A549 (cell line): Measurements from ENCODE around the gene TXN.

Experiments used
- BCL3 ChIP-seq: fragments of >200 bp; sonication (Bioruptor Twin); formaldehyde crosslinking; IDR thresholded peaks from 3 replicates; pipeline ENCODE4 v1.6.1; 2016
- CBX2 ChIP-seq: fragments of 200-600 bp; sonication (generic); IDR thresholded peaks from 2 replicates; pipeline ENCODE4 v1.6.1; 2016; ENCODE audit warnings: low read depth, mild to moderate bottlenecking, borderline replicate concordance
- EP300 ChIP-seq, 2 experiments: fragments of >200 bp; sonication (Bioruptor Twin); formaldehyde crosslinking; IDR thresholded peaks; 2 replicates in 1 of 2; 3 replicates in 1 of 2; pipeline ENCODE4 v1.6.1; 2016 to 2017
- MAZ ChIP-seq: fragments of 150-350 bp; IDR thresholded peaks from 2 replicates; pipeline ENCODE4 v1.6.1; 2014; ENCODE audit warnings: antibody characterized with exemption, low read depth, low read length, borderline replicate concordance
- NFE2L2 ChIP-seq: fragments of 150-350 bp; conservative IDR thresholded peaks from 2 replicates; pipeline ENCODE4 v1.6.1; 2014; ENCODE audit warnings: low read length
- SREBF2 ChIP-seq: fragments of 450-650 bp; IDR thresholded peaks from 2 replicates; pipeline ENCODE4 v1.6.1; 2014; ENCODE audit warnings: mild to moderate bottlenecking, moderate library complexity
- TF ChIP-seq, protein P1 (sequence below): fragments of >200 bp; sonication (Bioruptor Twin); formaldehyde crosslinking; IDR thresholded peaks from 3 replicates; pipeline ENCODE4 v1.5.1; 2016

DNA sequence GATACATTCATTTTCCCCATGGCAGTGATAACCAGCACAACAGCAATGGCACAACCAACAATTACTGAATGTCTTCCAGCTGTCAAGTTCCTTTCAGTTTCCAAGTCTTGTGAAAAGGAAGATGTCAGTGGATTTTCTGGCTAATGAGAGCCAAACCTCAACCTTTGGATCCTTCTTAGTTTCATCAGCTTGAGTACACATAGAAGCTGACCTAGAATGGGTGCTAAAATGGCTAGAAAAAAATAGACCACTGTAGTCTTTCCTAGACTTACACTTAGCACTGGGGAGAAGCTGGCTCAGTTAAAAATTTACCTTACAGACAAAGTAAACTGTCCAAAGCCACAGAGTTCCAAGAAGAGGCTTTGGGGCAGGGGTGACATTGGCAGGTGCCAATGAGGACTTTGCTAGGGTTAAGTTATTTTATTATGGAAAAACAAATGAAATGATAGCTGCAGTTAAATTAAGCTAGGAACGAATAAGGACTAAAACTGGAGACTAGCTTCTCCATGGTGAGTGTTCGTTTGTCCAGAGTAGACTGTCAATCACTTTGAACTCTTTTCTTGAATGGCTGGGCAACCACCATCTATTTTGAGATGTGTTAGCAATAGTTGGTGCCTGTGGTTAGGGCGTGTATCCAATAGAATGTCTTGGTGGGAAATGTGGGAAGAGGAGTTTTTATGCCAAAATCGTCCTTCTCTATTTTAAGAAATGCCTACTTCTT lies 25.9 kb upstream of the TXN start:
- TF ChIP-seq BCL3, result no peak
- TF ChIP-seq, protein P1, sequence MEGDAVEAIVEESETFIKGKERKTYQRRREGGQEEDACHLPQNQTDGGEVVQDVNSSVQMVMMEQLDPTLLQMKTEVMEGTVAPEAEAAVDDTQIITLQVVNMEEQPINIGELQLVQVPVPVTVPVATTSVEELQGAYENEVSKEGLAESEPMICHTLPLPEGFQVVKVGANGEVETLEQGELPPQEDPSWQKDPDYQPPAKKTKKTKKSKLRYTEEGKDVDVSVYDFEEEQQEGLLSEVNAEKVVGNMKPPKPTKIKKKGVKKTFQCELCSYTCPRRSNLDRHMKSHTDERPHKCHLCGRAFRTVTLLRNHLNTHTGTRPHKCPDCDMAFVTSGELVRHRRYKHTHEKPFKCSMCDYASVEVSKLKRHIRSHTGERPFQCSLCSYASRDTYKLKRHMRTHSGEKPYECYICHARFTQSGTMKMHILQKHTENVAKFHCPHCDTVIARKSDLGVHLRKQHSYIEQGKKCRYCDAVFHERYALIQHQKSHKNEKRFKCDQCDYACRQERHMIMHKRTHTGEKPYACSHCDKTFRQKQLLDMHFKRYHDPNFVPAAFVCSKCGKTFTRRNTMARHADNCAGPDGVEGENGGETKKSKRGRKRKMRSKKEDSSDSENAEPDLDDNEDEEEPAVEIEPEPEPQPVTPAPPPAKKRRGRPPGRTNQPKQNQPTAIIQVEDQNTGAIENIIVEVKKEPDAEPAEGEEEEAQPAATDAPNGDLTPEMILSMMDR, result no peak
- TF ChIP-seq SREBF2, result no peak
- no peak for TF ChIP-seq NFE2L2
- no peak for TF ChIP-seq CBX2
- no peak for TF ChIP-seq MAZ
- TF ChIP-seq EP300 (IDR thresholded peaks at IDR 0.05), result no peak
